ENCODE measurements around the gene PDX1.

DNA sequence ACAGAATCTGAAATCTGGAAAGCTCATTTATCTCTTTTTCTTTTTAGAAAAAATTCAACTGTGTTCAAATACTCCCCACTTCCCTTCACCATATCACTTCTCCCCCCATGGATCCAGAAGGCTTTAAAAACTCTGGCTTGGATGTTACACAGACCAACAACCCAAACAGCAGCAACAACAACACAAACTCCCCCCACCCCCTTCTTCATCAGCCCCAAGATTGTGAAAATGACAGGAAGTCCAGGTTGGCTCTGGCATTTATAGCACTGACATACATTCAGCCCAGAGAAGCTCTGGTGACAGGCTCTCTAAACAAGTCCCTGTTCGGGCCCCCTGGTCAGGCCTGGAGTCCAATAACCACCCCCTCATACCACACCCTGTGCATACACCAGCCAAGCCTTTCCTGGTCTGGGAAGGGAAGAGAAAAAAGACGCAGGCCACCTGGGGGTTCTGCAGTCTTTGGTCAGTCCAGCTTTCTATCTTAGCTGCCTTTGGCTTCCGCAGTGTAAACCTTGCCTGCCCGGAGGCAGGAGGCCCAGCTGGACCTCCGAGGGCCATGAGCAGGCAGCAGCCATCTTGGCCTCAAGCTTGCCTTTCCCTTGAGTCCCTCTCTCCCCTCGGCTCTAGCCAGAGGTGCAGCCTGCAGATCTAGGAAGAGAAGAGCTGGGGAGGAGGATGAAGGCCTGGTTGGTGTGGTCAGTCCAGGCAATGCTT is 42.5 kb downstream of the PDX1 start:
- no peak for TF ChIP-seq POLR2A (IDR thresholded peaks at IDR 0.05)
- TF ChIP-seq POLR2AphosphoS5 (IDR thresholded peaks at IDR 0.05) = no peak
- no peak for TF ChIP-seq CTCF (IDR thresholded peaks at IDR 0.05 in 8 of 11, conservative IDR thresholded peaks at IDR 0.05 in 3 of 11)

Measured in spleen (tissue), 7 donors.